Pancreas (tissue), 10 donors: ENCODE results near the gene LZTR1. TPM values are rescaled to one million over a fixed set of nuclear protein-coding genes. Genes with fewer than 3 reads are reported as not detected.

Experiments
- ATAC-seq, 4 donors: fragments of 200-7000 bp; cut with Tn5 transposase; one replicate each; pipeline versions ENCODE4 v1.8.0 to v1.9.1; 2020; ENCODE audit warnings: mild to moderate bottlenecking in 4 of 4, moderate library complexity in 4 of 4
- DNase-seq, 6 donors: peaks; one replicate each; pipeline ENCODE4 v3.0.0-alpha.2; 2020
- FAIRE-seq: peaks from 2 replicates; lab custom pipeline; 2012; peaks lifted over from hg19 to GRCh38; lab: Jason Lieb, UNC
- H3K27ac ChIP-seq, 4 donors: fragments of 200-600 bp; sonication (generic); 1 replicate in 3 of 4; 2 replicates in 1 of 4; pipeline versions ENCODE4 v1.5.0 to v1.8.0; 2020
- H3K27me3 ChIP-seq, 4 donors: fragments of 200-600 bp; one replicate each; pipeline ENCODE4 v1.8.0; 2021
- H3K36me3 ChIP-seq, 3 donors: fragments of 200-600 bp; sonication (generic) in 1 of 3; one replicate each; pipeline versions ENCODE4 v1.5.0 to v1.8.0; 2020 to 2021
- H3K4me1 ChIP-seq, 3 donors: fragments of 200-600 bp; one replicate each; pipeline ENCODE4 v1.8.0; 2021
- H3K4me3 ChIP-seq, 4 donors: fragments of 200-600 bp; sonication (generic) in 2 of 4; one replicate each; pipeline versions ENCODE4 v1.5.0 to v1.8.0; 2020 to 2021
- H3K9me3 ChIP-seq, 4 donors: fragments of 200-600 bp; one replicate each; pipeline ENCODE4 v1.8.0; 2021
- CTCF ChIP-seq, 4 donors: fragments of 200-600 bp; sonication (generic) in 3 of 4; IDR thresholded peaks; one replicate each; pipeline versions ENCODE4 v1.5.0 to v1.8.0; 2021; ENCODE audit warnings: antibody characterized with exemption in 4 of 4
- WGBS, 2 donors: extraction: QIAGEN DNeasy Blood & Tissue Kit; methylation state at CpG; one replicate each; pipeline ENCODE4 v1.1.7; 2013; 5-methylcytosine and 5-hydroxymethylcytosine counted together
- intact Hi-C, 3 donors: fragments of 100-400 bp; cut with DNase I; formaldehyde crosslinking; loops; one replicate each; pipeline versions ENCODE4 v1.11.1 to v1.14.2; 2022
- polyA plus RNA-seq, 2 donors: library from polyadenylated mRNA; stranded (reverse); fragments of 200-250 nt; gene quantifications; one replicate each; pipeline ENCODE4 v1.2.3, GENCODE V29; 2013
- total RNA-seq, 6 donors: library from RNA; stranded (reverse); fragmentation: NEBNext Ultra II Directional in 4 of 6; extraction: Animal tissue kit (Norgen Biotek cat#: 25700) in 4 of 6; gene quantifications; one replicate each; pipeline versions ENCODE4 v1.2.1 to v1.2.4, GENCODE V29; 2021 to 2023
- donor health status: healthy with polysubstance abuse.
- donor health status: DM: no; HTN: no; CAD: no; lungs with moderate emphysema.
- donor health status: DM: no; HTN: no; CAD: no.
- donor health status: control.
- donor health status: control.
- donor health status: Bipolar disorder and iron deficiency.
- donor health status: DM: yes; HTN: yes; CAD: no.
- donor health status: DM: no; HTN: no; CAD: no.
- donor health status: DM: no; HTN: no; CAD: no.
- donor health status: DM: yes; HTN: yes; CAD: no.

LZTR1 gene
- total and polyA plus RNA-seq, 8 donors: 15.0 to 56.2 (median 22.5) TPM

DNA sequence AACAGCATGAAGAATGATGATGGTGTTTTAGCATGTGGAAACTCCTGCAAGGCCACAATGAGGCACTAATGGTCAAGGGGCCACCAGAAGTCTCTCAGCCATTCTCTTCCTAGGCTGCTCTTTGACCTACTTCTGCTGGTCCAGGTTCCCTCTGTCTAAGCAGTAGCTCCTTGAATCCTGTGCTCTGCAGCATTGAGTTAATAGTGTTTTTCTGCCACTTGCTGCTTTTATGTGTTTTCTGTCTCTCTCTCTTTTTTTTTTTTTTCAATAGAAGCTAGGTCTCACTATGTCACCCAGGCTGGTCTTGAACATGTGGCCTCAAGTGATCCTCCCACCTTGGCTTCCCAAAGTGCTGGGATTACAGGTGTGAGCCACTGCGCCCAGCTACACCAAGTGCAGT is 35.1 kb upstream of the LZTR1 start:
- H3K4me1 ChIP-seq: peaks cover 13 to 20% (median 16%) of the 10 kb centered on the region in 3 donors
- TF ChIP-seq CTCF (IDR thresholded peaks at IDR 0.05): no peak
- no peak for DNase-seq
- ATAC-seq: no peak
- H3K36me3 ChIP-seq: peaks cover 2 to 6% (median 5%) of the 10 kb centered on the region in 3 donors
- 95 to 98% methylated on average over 1 of the region's 1 CpG for WGBS, 2 donors
- H3K4me3 ChIP-seq: no peak overlapping the region
- H3K9me3 ChIP-seq: no peaks in the 10 kb centered on the region
- no peak overlapping the region for H3K27ac ChIP-seq
- intact Hi-C loops: no loop called here
- no peaks in the 10 kb centered on the region for H3K27me3 ChIP-seq
- no peak for FAIRE-seq

DNA sequence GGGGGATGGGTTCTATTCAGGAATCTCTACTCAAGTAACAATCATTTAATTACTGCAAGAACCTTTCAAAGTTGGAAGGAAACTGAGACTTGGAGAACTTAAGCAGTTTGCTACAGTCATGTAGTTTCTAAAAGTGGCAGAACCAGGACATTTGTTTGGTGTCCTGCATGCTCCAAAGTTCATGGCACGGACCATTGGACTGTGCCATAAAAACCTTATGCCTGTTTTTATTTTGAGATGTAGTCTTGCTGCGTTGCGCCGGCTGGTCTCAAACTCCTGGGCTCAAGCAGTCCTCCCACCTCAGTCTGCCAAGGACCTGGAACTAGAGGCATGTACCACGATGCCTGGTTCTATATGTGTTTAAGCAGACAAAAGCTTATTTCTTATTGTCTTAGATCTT is 33.6 kb upstream of the LZTR1 start:
- Histone ChIP-seq H3K9me3 (no peaks in the 10 kb centered on the region), H3K27me3 (no peaks in the 10 kb centered on the region), H3K4me1 (peaks cover 13 to 25% (median 24%) of the 10 kb centered on the region in 3 donors), H3K27ac (no peak overlapping the region), H3K4me3 (no peak overlapping the region), H3K36me3 (peaks cover 2 to 6% (median 5%) of the 10 kb centered on the region in 3 donors)
- no peak for TF ChIP-seq CTCF (IDR thresholded peaks at IDR 0.05)
- intact Hi-C loops: no loop called here
- DNase-seq (no peak), ATAC-seq (no peak), FAIRE-seq (no peak)
- WGBS, 2 donors: 91 to 95% methylated on average over 5 of the region's 5 CpGs

DNA sequence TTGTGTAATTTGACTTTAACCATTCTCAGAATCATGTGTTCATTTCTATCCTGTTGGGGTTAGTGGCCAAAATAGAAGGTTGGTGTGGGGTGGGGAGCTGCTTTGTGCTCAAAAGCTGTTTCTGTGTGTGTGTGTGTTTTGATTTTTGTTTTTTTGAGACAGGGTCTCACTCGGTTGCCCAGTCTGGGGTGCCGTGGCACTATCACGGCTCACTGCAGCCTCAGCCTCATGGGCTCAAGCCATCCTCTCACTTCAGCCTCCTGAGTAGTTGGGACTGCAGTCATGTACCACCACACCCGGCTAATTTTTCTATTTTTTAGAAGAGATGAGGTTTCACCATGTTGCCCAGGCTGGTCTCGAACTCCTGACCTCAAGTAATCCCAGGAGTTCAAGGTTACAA is 33.1 kb upstream of the LZTR1 start:
- Histone ChIP-seq H3K9me3 (no peaks in the 10 kb centered on the region), H3K27ac (no peak overlapping the region), H3K4me3 (no peak overlapping the region), H3K4me1 (peaks cover 17 to 30% (median 28%) of the 10 kb centered on the region in 3 donors), H3K27me3 (no peaks in the 10 kb centered on the region), H3K36me3 (peaks cover 2 to 6% (median 5%) of the 10 kb centered on the region in 3 donors)
- no peak for TF ChIP-seq CTCF (IDR thresholded peaks at IDR 0.05)
- intact Hi-C loops: no loop called here
- WGBS, 2 donors: 91 to 94% methylated on average over 5 of the region's 5 CpGs
- no peak for FAIRE-seq
- ATAC-seq: no peak
- DNase-seq: no peak

- TF ChIP-seq CTCF (IDR thresholded peaks at IDR 0.05): no peak
- H3K27me3 ChIP-seq: no peaks in the 10 kb centered on the region
- intact Hi-C loops: no loop called here
- WGBS, 2 donors: 92 to 94% methylated on average over 13 of the region's 13 CpGs
- peaks cover 2 to 6% (median 5%) of the 10 kb centered on the region in 3 donors for H3K36me3 ChIP-seq
- DNase-seq (no peak), ATAC-seq (no peak), FAIRE-seq (no peak)
- H3K27ac ChIP-seq: no peak overlapping the region
- no peak overlapping the region for H3K4me3 ChIP-seq
- H3K9me3 ChIP-seq: no peaks in the 10 kb centered on the region
- H3K4me1 ChIP-seq: peaks cover 23 to 35% (median 28%) of the 10 kb centered on the region in 3 donors
Observed at GRCh38 chr22:20949698-20950183, 32.4 kb upstream of the LZTR1 start.

- no peak for DNase-seq
- no peak for FAIRE-seq
- ATAC-seq: peak; percentile 36 to 71 (median 59)
- no peak for TF ChIP-seq CTCF (IDR thresholded peaks at IDR 0.05)
- Histone ChIP-seq H3K4me3 (no peak overlapping the region), H3K36me3 (peaks cover 2 to 6% (median 5%) of the 10 kb centered on the region in 3 donors), H3K4me1 (peaks cover 23 to 36% (median 28%) of the 10 kb centered on the region in 3 donors), H3K27me3 (no peaks in the 10 kb centered on the region), H3K27ac (peak overlapping the region in 1 of 4 donors; percentile 34), H3K9me3 (no peaks in the 10 kb centered on the region)
- intact Hi-C loops: no loop called here
- WGBS, 2 donors: 60 to 64% methylated on average over 10 of the region's 10 CpGs
Observed at GRCh38 chr22:20951151-20951931, 30.8 kb upstream of the LZTR1 start.
